Measurements from ENCODE around the gene METTL9.
"Not testable (repeated sequence)": the region's sequence is repeated elsewhere in the genome, so short reads cannot be mapped to it uniquely, and the experiment has no call there.

METTL9 gene

GRCh38 chr16:21634216-21634615 is 34.8 kb downstream of the METTL9 start:
- in situ Hi-C loops (cut with MboI; ENCODE audit: low sequenced_read_pairs) = no loop called here

DNA sequence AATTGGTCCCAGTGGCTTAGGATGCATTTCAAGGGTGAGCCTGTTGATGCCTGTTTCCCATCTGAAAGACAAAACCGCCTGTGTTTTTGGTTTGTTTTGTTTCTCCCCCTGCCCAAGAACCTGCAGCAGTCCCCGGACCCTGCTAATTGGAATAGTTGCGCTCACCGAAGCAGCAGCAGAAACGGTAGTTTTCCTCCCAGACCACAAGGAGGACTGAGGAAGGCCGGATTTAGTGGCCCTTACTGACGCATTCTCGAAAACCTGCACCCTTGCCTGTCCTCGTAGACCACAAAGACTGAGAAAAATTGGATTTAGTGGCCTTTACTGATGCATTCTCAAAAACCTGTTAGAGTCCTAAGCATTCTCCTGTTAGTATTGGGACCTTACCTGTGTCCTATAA is 36.3 kb downstream of the METTL9 start:
- in situ Hi-C loops (cut with MboI; ENCODE audit: low sequenced_read_pairs) = not testable (repeated sequence)

- in situ Hi-C loops (cut with MboI; ENCODE audit: low sequenced_read_pairs) = no loop called here
Measured at GRCh38 chr16:21637032-21637968, 37.9 kb downstream of the METTL9 start.

DNA sequence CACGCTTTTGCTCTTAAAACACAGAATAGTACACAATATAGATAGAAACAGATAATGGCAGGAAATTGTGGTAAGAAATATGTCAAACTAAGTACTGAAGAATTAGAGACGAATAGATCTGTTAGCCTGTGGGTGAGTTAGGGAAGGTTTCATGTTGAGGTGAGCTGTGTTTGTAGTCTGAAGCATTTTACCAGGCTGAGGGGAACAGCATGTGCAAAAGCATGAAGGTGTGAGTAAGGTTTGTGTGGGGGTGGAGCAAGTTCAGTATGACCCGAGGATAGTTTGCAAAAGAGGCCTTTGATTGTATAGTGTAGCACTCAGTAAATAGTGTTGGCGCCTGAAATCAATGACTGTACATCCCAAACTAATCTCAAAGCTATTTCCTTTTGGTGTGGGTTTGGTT is 39.2 kb downstream of the METTL9 start:
- in situ Hi-C loops (cut with MboI; ENCODE audit: low sequenced_read_pairs) = no loop called here

DNA sequence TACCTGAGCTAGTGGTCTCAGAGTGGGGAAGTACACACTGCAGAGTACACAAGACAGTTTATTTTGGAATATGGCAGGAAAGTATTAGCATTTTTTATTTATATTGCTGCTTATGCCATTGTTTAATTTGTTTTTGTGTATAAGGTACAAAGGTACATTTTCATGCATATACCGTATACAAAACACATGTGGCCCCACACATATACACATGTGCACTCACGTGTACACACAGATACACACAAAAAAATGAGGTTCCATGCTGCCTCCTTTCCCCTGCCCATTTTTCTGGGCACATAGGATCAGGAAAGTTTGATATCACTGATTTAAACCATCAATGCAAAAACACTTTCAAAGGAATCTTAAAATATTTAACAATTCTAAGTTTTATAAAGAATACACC is 40.1 kb downstream of the METTL9 start:
- in situ Hi-C loops (cut with MboI; ENCODE audit: low sequenced_read_pairs) = no loop called here

DNA sequence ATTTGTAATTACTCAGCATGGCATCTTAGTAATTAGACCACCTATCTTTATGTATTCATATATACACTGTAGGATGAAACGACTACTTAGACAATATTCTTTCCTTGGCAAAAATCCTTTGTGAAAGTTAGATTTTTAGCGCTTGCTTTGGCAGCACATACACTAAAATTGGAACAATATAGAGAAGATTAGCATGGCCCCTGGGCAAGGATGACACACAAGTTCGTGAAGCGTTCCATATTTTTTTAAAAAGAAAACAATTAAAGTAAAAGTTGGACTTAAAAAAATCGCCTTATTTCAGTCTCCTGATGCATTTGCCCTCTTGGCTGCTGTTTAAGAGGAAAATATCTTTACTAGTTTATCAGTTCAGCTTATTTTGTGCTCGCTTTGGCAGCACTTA is 42.5 kb downstream of the METTL9 start:
- in situ Hi-C loops (cut with MboI; ENCODE audit: low sequenced_read_pairs) = no loop called here

GRCh38 chr16:21642861-21643260 is 43.5 kb downstream of the METTL9 start:
- in situ Hi-C loops (cut with MboI; ENCODE audit: low sequenced_read_pairs) = no loop called here

- in situ Hi-C loops (cut with MboI; ENCODE audit: low sequenced_read_pairs) = no loop called here
Measured at GRCh38 chr16:21643785-21644184, 44.4 kb downstream of the METTL9 start.

GRCh38 chr16:21644674-21645073 is 45.3 kb downstream of the METTL9 start:
- in situ Hi-C loops (cut with MboI; ENCODE audit: low sequenced_read_pairs) = no loop called here

- in situ Hi-C loops (cut with MboI; ENCODE audit: low sequenced_read_pairs) = no loop called here
Measured at GRCh38 chr16:21645261-21645721, 45.9 kb downstream of the METTL9 start.

DNA sequence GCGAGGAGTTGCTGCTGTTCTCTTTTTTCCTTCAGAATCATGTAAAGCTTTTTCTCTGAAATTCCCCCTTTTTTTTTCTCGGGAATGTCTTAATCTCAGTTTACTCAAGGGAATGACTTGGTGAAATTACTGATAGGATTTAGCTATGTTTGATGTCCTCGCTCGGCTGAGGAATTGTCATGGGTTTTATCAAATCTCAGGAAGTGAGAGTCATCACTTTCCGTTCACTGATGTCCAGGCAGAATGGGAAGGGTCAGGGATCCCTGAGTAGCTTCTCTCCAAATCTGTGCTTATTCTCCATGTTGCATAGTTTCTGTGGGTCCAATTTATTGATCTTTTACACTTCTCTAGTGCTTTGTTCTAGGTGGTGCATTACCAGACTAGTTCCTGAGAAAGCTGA is 46.7 kb downstream of the METTL9 start:
- in situ Hi-C loops (cut with MboI; ENCODE audit: low sequenced_read_pairs) = no loop called here

- in situ Hi-C loops (cut with MboI; ENCODE audit: low sequenced_read_pairs) = no loop called here
Measured at GRCh38 chr16:21646721-21647561, 47.6 kb downstream of the METTL9 start.

- in situ Hi-C loops (cut with MboI; ENCODE audit: low sequenced_read_pairs) = no loop called here
Measured at GRCh38 chr16:21647562-21648164, 48.3 kb downstream of the METTL9 start.

- in situ Hi-C loops (cut with MboI; ENCODE audit: low sequenced_read_pairs) = not testable (repeated sequence)
Measured at GRCh38 chr16:21649826-21650406, 50.5 kb downstream of the METTL9 start.

GRCh38 chr16:21650521-21650920 is 51.1 kb downstream of the METTL9 start:
- in situ Hi-C loops (cut with MboI; ENCODE audit: low sequenced_read_pairs) = no loop called here

DNA sequence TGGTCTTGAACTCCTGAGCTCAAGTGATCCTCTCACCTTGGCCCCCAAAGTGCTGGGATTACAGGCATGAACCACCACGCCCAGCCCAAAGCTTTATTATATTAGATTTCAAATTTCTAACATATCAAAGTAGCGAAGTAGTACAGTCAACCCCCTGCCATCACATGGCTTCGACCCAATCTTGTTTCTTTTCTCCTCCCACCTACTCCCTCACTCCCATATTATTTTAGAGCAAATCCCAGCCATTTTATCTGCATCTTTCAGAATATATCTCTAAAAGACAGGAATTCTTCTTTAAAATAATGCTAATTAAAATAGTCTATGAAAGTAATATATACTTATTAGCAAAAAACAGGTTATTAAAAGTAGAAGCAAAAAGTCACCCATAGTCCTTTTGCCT is 52.1 kb downstream of the METTL9 start:
- in situ Hi-C loops (cut with MboI; ENCODE audit: low sequenced_read_pairs) = no loop called here

DNA sequence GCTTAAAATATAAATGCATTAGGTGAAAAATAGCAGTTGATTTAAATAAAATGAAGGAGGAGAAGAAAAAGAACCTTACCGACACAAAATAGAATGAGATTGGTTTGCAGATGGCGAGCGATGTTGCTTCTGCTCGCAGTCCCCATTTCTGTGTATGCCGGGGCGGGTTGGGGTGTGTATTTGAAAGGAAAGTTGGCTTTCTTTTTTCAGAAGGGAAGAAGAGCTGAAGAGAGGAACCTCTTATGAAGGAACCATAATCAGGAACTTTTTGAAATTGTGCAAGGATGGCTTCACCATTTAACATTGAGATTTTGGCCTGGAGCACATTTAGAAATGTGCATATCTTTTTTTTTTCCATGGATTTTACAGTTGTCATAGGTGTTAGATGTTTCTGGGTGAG is 53.1 kb downstream of the METTL9 start, which contains the start of gene IGSF6:
IGSF6 (minus strand) TSS at position 156 of the 400 bp plus-strand sequence; CDS start at position 146, 10 bp downstream.
- in situ Hi-C loops (cut with MboI; ENCODE audit: low sequenced_read_pairs) = no loop called here

DNA sequence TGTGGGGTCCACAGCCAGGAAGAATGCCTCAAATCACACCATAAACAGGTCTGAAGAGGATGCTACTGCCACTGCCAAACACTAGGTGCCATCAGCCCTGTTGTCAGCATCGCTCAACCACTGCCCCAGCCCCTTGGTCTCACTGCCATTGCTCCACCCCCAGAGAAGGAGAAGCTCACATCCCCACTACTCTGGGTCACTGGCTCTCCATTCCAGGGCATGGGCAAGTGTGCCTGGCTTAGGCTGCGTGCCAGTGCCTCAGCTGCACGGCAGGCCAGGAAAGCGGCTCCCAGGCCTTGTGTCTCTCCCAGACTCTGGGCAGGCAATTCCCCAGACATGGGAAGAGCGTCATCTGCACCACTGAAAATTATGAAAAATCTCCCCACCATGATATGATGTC is 54.2 kb downstream of the METTL9 start:
- in situ Hi-C loops (cut with MboI; ENCODE audit: low sequenced_read_pairs) = no loop called here

DNA sequence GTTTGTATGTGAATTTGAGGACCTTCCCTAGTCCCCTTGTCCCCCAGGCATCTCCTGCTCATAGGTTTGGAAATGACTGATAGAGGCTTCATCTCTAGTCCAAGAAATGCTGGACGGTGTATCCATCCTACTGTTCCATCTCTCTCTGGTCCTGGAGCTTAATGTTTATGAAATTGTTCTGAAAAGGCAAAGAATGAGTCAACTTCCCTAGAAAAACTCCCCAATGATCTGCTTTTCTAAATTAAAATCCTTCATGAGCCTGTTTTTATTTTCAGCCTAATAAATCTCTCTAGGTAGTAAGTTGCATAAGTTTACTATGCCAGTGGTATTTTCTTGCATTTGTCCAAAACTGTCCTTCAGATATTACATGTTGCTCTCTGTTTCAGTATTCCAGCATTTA is 55.1 kb downstream of the METTL9 start:
- in situ Hi-C loops (cut with MboI; ENCODE audit: low sequenced_read_pairs) = no loop called here

DNA sequence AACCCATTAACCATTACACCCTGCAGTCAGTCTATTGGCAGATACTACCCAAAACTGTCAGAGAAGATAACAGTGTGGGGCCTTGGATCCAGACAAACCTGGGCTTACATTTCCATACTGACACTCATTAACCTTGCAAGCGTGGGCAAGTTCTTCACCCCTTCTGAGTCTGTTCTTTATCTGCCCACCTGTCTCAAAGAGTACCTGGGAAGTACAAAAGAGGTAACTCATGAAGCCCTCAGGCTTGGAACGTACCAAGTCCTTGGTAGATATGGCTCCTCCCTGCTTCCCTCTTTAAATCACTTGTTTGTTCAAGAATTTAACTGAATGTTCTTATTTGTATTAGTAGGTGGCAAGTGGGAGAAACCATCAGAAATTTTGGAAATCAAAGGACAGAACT is 55.5 kb downstream of the METTL9 start:
- in situ Hi-C loops (cut with MboI; ENCODE audit: low sequenced_read_pairs) = no loop called here

Measured in hTERT RPE-1 (cell line).